H1 (cell line): Measurements from ENCODE around the gene RPA3.

Experiments
- EGR1 ChIP-seq: IDR thresholded peaks from 2 replicates; pipeline ENCODE4 v1.6.1; 2011; ENCODE audit warnings: low read depth, low read length, borderline replicate concordance
- POLR2A ChIP-seq, 2 experiments: IDR thresholded peaks; 1 replicate in 1 of 2; 2 replicates in 1 of 2; pipeline ENCODE4 v1.6.1; 2011; ENCODE audit warnings: low read depth in 2 of 2, low read length in 2 of 2, mild to moderate bottlenecking in 2 of 2; ENCODE audit errors: control extremely low read depth in 1 of 2
- ZNF274 ChIP-seq: IDR thresholded peaks from 2 replicates; pipeline ENCODE4 v1.7.0; 2012; ENCODE audit warnings: low read length, borderline replicate concordance; ENCODE audit errors: extremely low read depth
- TF ChIP-seq, protein P1 (sequence below), 3 experiments: IDR thresholded peaks; 1 replicate in 2 of 3; 2 replicates in 1 of 3; pipeline versions ENCODE4 v1.5.1 to v1.6.1; 2011; ENCODE audit warnings: low read length in 3 of 3, mild to moderate bottlenecking in 3 of 3, inconsistent platforms in 2 of 3, low read depth in 1 of 3, moderate library complexity in 1 of 3; ENCODE audit not compliant: insufficient read depth in 1 of 3; ENCODE audit errors: control extremely low read depth in 1 of 3

DNA sequence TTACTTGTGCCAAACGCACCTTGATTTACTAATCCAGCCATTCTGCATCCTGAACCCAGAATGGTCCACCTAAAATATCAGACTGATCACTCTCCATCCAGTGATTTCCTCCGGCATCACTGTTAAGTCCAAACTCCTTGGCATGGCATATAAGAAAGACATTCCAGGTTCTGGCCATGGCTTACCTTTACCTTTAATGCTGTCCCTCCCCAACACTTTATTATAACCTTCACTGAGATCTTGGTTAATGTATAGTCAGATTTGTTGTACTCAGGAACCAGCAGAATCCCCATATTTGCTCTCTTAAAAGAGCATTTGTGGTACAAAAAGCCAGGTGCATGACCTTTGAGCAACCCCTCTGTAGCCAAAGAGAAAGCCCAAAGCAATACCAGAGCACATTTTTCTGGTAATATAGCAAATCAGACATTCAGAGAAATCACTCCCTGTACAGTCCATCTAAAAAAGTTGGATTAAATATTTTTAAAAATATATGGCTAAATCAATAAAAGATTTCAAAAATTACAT lies 67.7 kb downstream of the RPA3 start:
- TF ChIP-seq EGR1: no peak
- TF ChIP-seq, protein P1, sequence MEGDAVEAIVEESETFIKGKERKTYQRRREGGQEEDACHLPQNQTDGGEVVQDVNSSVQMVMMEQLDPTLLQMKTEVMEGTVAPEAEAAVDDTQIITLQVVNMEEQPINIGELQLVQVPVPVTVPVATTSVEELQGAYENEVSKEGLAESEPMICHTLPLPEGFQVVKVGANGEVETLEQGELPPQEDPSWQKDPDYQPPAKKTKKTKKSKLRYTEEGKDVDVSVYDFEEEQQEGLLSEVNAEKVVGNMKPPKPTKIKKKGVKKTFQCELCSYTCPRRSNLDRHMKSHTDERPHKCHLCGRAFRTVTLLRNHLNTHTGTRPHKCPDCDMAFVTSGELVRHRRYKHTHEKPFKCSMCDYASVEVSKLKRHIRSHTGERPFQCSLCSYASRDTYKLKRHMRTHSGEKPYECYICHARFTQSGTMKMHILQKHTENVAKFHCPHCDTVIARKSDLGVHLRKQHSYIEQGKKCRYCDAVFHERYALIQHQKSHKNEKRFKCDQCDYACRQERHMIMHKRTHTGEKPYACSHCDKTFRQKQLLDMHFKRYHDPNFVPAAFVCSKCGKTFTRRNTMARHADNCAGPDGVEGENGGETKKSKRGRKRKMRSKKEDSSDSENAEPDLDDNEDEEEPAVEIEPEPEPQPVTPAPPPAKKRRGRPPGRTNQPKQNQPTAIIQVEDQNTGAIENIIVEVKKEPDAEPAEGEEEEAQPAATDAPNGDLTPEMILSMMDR (IDR thresholded peaks at IDR 0.05; ENCODE audit: control extremely low read depth in 1 of 3, insufficient read depth in 1 of 3, low read depth in 1 of 3, low read length in 3 of 3): no peak
- TF ChIP-seq POLR2A (IDR thresholded peaks at IDR 0.05; ENCODE audit: control extremely low read depth in 1 of 2, low read depth in 2 of 2, low read length in 2 of 2): no peak
- no peak for TF ChIP-seq ZNF274
